GM12801 (cell line): ENCODE data around the gene FGFR4.

Experiments
- TF ChIP-seq, protein P1 (sequence below): IDR thresholded peaks from one replicate; pipeline ENCODE4 v1.5.1; 2011; ENCODE audit warnings: control low read depth; ENCODE audit not compliant: insufficient read length; ENCODE audit errors: extremely low read depth

FGFR4 gene

DNA sequence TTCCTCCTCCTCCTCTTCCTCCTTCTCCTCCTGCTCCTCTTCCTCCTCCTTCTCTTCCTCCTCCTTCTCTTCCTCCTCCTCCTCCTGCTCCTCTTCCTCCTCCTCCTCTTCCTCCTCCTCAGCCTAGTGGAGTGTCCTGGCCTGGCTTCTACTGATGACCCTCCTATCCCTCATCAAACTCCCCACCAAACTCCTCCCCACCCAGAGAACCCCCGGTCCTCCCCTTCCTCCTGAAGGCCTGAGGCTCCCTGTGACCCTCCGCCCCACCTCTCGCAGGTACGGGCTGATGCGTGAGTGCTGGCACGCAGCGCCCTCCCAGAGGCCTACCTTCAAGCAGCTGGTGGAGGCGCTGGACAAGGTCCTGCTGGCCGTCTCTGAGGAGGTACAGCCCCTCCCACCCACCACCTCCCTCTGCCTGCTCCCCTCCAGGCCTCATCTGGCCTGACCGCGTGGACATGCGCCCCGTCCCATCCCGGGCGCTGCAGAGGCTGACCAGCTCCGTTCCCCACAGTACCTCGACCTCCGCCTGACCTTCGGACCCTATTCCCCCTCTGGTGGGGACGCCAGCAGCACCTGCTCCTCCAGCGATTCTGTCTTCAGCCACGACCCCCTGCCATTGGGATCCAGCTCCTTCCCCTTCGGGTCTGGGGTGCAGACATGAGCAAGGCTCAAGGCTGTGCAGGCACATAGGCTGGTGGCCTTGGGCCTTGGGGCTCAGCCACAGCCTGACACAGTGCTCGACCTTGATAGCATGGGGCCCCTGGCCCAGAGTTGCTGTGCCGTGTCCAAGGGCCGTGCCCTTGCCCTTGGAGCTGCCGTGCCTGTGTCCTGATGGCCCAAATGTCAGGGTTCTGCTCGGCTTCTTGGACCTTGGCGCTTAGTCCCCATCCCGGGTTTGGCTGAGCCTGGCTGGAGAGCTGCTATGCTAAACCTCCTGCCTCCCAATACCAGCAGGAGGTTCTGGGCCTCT lies 10.6 kb downstream of the FGFR4 start:
- TF ChIP-seq, protein P1, sequence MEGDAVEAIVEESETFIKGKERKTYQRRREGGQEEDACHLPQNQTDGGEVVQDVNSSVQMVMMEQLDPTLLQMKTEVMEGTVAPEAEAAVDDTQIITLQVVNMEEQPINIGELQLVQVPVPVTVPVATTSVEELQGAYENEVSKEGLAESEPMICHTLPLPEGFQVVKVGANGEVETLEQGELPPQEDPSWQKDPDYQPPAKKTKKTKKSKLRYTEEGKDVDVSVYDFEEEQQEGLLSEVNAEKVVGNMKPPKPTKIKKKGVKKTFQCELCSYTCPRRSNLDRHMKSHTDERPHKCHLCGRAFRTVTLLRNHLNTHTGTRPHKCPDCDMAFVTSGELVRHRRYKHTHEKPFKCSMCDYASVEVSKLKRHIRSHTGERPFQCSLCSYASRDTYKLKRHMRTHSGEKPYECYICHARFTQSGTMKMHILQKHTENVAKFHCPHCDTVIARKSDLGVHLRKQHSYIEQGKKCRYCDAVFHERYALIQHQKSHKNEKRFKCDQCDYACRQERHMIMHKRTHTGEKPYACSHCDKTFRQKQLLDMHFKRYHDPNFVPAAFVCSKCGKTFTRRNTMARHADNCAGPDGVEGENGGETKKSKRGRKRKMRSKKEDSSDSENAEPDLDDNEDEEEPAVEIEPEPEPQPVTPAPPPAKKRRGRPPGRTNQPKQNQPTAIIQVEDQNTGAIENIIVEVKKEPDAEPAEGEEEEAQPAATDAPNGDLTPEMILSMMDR: no peak

DNA sequence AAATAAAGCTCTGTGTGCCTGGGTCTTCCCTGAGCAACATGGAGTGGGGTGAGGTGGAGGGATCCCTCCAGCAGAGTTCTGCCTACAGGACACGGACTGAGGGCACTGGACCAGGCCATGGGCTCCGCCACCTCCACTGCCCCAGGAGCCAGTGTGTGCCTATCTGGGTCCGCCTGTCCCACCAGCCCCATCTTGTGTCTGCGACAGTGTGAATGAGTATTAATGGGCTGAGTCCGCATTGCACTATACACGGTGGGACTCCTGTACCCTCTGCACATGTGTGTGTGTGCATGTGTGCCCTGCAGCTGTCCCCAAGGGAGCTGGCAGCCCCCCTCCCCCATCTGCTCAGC lies 11.4 kb downstream of the FGFR4 start:
- TF ChIP-seq, protein P1: no peak

DNA sequence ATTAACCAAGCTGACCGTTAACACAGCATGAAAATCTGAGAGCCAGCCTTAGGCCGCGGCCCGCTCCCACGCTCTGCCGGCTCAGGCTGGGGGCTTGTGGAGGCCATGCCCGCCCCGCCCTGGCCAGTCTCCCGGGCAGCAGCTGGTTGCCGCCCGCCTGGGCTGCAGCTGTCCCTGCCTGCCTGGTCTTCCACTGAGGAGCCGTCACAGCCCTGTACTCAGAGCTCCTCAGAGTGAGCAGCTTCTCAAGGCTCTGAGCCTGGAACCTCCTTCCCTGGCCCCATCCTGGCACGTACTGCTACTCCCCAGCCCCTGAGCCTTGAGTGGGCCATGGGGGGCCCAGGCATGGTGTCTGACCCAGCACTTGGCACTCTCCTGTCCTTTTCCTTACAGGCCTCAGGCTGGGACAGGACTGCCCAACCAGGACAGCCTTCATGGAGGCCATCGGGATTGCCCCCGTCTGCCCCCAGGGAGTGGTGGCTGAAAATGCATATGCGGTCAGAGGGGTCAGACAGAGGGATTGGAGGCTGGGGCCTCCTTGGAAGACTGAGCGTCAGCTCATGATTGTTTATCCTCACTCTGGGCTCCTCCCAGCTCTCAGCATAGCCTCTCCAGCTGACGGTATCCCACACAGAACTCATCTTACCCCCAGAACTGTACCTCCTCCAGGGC lies 11.9 kb downstream of the FGFR4 start:
- TF ChIP-seq, protein P1: no peak

DNA sequence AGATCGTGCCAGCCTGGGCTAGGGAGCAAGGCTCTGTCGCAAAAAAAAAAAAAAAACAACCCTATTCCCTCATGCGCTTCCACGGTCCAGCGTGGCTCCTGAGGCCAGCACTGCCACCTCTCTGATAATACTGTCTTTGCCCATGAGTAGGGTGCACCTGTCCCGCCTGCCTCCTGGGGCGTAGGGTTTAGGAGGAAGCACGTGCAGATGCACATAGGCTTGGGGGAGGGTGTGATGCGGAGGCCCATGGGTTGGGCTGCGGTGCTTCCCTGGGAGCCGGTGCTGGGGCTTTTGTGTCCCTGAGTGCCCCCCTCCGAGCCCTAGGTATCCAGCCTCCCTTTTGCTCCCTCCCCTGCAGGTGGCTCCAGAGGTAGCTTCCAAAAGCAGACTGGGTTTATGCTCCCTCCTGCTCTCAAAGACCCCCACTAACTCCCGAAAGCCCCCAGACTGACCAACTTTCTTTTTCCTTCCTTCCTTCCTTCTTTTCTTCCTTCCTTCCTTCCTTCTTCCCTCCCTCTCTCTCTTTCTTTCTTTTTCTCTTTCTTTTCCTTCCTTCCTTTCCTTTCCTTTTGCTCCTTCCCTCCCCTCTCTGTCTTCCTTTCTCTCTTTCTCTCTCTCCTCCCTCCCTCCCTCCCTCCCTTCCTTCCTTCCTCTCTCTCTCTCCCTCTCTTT lies 12.8 kb downstream of the FGFR4 start:
- TF ChIP-seq, protein P1: no peak

DNA sequence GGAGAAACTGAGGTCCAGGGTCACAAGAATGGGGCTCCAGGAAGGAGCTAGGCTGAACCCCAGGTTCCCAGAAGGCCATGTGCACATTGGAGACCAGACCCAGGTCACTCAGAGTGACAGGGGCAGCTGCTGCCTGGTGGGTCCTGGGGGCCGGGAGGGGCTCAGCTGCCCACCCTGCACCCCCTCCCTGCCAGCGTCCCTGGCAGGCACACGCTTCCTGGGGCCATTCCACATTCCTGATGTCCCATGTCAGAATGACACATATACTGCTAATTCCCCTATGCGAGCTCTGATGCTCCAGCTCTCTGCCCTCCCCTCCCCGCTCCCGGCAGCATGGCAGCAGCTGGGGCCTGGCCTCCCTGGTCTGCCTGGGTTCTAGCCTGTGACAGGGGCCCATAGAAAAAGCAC lies 14.0 kb downstream of the FGFR4 start:
- TF ChIP-seq, protein P1: no peak

DNA sequence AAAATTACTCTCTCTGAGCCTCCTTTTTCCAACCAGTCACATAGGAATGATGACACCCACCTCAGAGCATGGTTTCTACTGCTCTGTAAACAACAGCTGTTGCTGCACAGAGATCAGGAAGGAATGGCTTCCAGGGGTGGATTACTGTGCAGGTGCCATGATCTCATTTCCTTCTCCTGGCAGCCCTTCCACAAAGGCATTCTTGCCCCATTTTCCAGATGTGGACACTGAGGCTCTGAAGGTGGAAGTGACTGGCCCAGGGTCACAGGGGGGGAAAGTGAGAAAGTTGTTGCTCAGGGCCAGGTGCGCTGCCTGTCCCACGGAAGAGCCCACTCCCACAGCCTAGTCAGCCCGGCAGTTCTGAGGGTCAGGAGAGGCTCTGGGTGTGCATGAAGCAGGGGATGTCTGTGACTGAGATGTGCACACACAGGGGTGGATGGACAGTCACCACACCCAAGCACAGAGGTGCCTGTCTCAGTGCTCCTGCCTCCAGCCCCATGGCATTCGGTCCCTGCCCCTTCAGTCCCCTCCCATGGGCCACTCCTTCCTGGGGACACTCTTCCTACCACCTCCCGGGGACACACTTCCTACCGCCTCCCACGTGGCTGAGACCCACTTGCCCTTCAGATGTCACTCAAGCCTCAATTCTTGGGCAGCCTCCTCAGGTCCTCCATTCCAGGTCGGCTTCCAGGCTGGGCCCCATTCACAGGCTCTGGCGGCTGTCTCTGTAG lies 17.0 kb downstream of the FGFR4 start:
- TF ChIP-seq, protein P1: no peak
